Measurements from ENCODE around the gene PCDHGC4.
A peak's percentile ranks its signal among the peaks of the same experiment; 100 is the strongest.

PCDHGC4 gene

DNA sequence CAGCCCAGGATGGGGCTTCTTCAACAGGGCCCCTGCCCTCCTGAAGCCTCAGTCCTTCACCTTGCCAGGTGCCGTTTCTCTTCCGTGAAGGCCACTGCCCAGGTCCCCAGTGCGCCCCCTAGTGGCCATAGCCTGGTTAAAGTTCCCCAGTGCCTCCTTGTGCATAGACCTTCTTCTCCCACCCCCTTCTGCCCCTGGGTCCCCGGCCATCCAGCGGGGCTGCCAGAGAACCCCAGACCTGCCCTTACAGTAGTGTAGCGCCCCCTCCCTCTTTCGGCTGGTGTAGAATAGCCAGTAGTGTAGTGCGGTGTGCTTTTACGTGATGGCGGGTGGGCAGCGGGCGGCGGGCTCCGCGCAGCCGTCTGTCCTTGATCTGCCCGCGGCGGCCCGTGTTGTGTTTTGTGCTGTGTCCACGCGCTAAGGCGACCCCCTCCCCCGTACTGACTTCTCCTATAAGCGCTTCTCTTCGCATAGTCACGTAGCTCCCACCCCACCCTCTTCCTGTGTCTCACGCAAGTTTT, 27.6 kb downstream of the PCDHGC4 start:
- peak; percentile 83 to 95 for DNase-seq (ENCODE audit: low read depth in 2 of 2)

DNA sequence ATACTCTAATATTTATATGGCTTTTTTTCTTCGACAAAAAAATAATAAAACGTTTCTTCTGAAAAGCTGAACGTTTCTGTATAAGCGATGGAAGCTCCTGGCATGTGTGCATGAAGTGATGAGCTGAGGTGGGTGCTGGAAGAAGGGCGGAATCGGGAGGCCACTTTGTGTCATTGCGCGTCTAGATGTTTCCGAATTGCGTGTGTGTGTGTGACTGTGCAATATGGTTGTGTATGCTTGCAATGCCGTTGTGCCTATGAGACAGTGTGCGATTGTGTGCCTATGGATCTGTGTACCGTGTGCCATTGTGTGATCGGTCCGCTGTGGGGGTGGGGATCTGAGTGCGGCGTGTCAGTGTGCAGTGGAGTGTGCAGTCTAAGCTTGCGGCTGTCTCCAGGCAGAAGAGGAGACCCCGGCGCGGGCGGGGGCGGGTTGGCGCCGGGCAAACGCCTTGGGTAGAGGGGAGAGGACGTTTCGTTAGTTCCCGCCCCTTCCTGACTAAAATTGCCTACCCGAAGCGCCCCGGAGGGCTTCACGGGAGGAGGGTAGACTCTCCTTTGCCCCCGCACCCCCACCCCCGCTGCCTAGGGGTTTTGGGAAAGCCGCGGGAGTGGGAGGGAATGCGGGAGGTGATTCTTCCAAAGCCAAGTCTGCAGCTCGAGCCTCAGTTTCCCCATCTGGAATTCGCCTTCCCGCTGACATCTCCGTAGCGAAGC, 28.2 kb downstream of the PCDHGC4 start:
- DNase-seq (ENCODE audit: low read depth in 2 of 2) = peak; percentile 23 to 24

DNA sequence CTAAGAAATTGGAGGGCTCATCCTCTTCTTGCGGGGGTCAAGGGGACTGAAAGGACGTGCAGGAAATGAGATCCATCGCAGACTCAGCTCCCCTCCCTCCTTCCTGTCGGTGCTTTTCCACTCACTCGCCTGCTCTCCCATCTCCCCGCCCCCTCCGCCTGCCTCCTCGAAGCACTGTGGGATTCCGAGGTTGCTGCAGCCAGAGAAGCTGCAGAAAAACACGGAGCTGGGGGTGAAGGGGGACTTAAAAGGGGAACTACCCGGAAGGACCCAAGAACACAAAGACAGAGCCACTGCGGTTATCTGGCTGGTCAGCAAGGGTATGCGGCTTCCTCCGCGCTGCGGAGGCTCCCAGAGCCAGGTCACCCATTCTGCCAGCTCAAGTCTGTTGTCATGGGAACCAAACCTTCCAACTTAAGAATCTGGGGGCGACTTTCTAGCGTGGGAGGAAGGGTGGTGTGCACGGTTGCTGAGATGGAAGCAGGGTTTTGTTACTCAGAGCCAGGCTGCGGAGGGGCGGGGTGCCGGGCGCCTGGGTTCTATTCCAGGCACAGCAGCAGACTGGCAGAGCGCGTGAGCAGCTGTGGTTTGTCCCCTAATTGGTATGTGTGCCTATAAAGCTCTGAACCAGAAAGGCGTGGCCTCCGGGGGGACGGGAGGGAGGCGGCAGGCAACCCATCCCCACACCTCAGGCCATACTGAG, 28.9 kb downstream of the PCDHGC4 start:
- DNase-seq (ENCODE audit: low read depth in 2 of 2) = peak; percentile 55 to 67

DNA sequence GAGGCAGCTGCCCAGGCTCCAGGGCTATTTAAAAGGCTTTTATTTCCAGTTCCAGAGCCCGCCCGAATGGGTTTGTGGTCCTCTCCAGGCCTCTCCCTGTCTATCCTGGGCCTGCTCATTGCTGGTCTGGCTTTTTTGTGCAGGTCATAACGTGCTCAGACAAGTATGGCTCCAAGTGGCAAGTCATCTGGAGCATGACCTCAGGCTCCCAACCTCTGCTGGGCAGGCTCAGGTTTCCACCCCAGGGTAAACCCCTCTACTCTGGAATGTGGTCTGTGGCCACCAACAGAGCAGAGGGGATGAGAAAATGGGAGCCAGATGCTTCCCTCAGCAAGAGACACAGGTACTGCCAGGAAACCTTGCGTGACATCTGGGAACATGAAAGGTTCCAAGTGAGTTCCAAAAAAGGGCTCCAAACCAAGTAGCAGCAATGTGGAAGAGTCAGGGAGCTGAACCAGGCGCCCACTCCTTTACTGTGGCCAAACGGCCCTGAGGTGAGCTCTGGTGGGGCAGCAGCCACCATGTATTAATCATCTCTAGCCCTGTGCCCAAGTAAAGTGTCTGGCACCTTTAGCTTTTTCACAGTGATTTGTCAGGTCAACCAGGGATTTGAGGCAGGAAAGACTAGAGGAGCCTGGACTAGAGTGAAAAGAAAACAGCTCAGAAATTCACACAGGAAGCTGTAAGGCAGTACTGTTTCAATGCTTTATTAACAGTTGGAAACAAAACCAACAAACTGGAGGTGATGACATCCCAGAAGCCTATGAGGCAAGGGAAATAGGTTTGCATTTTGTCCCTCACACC, 29.7 kb downstream of the PCDHGC4 start:
- no peak for DNase-seq (ENCODE audit: low read depth in 2 of 2)

DNA sequence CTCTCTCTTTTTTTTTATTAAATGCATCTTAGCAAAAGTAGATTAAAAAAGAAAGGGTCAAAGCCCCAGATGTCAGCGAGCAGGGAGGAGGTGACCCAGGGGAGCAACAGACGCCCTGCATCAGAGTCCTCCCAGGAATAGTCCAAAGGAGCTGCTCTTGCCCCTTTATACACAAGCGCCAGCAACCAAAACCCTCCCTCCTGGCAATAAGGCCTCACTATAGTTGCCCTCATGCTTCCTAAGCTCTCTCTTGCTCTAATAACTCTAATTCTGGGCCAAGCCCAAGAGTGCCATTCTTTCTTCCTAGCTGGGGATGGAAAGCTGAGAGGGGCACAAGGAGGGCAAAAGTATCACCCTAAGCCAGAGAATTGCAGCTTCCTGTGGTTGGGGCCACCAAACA, 30.3 kb downstream of the PCDHGC4 start:
- DNase-seq (ENCODE audit: low read depth in 2 of 2) = no peak

DNA sequence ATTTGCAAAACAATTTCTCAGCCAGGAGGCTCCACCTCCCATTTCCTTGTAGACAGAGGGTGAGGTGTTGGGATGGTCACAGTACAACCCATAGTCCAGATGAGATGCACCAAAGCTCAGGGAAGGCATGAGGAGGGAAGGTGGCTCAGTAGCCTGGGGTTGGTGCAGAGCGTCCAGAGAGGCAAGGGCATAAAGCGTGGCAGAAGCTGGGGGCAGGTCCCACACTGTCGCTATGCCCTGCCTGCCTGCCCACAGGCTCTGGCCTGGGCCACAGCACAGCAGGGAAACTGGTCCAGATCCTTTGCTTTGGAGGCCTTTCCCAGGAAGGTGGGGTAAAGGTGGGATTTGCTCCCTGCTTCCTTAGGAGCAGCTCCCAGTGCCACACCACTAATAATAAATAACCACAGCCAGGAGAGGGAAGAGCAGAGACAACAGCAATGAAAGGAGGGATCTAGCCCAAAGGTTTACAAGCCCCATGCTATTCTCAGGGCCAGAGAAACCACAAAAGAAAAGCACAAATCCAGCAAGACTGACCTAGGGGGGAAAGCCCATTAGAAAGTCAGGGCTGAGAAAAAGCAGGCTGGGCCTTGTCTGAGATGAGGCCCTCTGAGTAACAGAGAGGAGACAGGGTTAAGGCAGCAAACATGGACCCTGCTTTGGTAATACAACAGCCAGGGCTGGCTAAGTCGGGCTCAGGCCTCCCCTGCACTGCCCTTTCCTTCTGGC, 31.3 kb downstream of the PCDHGC4 start:
- no peak for DNase-seq (ENCODE audit: low read depth in 2 of 2)

DNA sequence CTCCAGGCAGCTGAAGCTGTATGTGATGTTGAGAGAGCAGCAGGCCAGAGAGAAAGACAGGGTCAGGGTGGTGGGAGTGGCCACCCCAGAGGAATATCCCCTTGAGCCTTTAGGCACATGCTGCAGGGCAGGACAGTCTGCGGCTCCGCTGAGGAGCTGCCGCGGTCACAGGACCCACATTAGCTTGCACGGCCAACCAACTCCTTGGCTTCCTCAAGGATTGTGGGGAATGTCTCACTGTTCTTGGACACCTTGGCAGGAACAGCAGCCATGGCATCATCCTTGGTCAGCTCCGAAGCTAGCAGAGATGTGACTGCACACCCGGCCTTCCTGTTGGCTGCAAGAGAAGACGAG, 31.8 kb downstream of the PCDHGC4 start:
- DNase-seq (ENCODE audit: low read depth in 2 of 2) = no peak

DNA sequence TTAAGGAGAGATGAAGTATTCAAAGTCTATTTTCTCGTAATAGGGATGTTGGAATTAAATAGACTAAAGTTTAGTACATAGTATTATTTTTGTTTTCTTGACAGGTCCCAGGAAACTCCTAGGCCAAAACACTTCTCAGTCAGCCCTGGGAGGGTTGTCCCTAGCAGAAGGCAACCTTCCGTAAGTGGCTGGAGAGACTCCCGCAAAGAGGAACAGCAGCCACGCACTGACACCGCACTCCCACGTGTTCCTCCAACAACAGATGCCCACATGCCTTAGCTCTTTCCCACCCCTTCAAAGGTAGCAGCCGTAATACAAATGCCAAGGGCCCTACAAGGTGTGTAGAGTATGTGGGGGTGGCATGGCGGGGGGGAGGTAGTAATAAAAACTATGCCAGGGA, 32.5 kb downstream of the PCDHGC4 start:
- DNase-seq (ENCODE audit: low read depth in 2 of 2) = no peak

DNA sequence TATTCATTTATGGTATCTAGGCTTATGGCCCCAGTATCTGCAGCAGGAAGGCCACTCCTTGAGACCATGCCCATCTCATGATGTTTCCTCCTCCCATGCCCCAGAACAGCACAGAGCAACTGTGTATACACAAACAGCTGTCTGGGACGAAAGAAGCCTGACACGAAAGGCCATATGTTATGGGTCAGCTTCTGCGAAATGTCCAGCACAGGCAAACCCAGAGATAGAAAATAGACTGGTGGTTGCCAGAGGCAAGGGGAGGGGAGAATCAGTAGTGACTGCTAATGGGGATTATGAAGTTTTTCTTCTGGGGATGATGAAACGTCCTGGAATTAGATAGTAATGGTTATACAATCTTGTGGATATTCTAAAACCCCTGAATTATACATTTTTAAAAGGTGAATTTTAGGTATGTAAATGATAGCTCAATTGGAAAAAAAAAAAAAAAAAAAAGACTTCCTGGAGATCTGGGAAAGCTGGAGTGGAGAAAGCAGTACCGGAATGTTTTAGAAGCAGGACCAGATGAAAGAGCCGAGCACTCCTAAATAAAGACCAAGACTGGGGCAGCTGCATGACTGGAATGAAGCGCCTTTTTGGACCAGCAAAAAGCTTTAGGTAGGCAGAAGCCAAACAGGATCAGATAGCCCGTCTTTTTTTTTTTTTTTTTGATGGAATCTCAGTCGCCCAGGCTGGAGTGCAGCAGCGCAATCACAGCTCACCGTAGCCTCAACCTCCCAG, 33.2 kb downstream of the PCDHGC4 start:
- DNase-seq (ENCODE audit: low read depth in 2 of 2) = no peak

DNA sequence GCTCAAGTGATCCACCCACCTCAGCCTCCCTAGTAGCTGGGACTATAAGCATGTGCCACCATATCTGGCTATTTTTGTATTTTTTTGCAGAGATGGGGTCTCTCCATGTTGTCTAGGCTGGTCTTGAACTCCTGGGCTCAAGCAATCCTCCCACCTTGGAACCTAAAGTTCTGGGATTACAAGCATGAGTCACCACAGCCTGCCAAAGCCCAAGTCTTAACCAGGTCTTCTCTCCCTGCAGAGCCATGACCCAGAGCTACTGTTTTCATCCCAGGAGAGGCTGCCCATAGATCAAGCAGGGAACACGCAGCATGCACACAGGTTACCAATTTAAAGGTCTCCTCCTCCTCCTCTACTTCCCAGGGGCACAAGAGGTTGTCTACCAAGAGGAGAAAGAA, 33.8 kb downstream of the PCDHGC4 start:
- no peak for DNase-seq (ENCODE audit: low read depth in 2 of 2)

DNA sequence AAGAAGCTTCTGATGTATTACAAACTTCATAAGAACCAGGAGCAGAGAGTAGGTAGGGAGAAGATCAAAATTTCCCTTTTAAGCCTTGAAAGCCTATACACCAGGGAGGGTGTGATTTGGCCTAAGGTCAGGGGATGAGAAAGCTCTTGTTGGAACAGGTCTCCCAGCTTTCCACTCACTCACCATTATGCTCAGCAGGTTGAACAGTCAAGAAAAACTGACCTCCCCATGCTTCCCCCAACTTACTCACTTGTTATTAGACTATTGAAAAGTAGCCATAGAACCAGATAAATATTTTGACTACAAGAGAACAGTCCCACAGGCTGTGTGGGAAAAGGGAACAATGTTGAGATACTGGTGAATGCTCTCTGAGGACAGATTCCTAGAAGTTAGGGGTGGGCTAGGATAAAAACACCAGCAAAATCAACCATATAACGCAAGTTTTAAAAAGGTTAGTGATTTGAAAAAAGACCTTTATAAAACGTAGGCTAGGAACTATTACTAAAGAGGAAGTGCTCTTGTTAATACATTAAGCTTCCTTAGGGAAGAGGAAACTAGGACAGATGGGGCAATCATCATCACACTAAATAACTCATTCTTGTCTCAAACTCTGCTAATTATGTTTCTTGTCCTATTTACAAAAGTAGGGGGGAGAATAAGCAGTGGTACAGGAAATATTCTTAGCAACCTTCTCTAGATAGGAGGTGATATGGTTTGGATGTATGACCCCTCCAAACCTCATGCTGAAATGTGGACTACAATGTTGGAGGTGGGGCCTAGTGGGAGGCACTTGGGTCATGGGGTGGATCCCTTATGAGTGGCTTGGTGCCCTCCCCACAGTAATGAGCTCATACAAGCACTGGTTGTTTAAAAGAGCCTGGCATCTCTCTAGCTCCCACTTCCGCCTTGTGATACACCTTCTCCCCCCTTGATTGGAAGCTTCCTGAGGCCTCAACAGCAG, 35.1 kb downstream of the PCDHGC4 start:
- DNase-seq (ENCODE audit: low read depth in 2 of 2) = no peak

DNA sequence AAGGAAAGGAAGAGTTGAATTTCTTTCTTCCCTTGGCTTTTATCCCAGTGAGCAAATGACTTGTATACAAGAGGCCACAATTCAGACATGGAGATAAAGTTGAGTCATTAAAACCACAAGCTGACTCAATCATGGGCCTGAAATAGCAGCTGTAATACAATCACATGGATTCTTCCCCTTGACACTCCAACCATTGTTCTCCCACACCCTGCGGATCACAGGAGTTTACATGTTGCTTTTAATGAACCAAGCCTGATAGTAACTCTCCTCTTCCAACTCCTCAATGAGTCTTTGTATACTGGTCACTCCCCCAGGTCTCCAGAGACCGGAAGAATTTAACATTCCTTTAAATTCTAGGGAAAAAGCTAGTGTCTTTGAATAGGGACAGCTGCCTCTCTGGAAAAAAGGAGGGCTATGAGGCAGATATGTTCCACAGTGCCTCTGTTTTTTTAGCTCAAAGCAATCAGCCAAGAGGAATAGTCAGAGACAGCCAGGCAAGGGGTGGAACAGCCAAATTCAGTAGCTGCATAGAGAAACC, 36.5 kb downstream of the PCDHGC4 start:
- no peak for DNase-seq (ENCODE audit: low read depth in 2 of 2)

DNA sequence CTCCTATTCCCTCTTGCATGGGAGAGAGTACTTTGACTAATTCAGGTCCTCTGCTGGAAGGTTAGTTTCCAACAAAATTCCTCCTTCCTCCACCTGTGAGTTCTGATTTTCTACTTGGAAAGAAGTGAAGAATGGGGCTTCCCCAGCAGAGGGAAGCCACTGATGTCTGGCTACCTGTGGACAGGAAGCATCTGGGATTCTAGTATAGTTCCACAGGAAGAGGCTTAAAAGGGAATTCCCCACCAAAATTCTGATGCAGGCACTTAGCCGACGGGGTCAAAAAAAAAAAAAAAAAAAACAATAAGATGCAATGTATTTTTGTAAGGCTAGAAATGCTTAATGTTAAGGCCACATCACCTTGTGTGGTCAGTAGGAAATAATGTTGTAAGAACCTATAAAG, 37.5 kb downstream of the PCDHGC4 start:
- no peak for DNase-seq (ENCODE audit: low read depth in 2 of 2)

DNA sequence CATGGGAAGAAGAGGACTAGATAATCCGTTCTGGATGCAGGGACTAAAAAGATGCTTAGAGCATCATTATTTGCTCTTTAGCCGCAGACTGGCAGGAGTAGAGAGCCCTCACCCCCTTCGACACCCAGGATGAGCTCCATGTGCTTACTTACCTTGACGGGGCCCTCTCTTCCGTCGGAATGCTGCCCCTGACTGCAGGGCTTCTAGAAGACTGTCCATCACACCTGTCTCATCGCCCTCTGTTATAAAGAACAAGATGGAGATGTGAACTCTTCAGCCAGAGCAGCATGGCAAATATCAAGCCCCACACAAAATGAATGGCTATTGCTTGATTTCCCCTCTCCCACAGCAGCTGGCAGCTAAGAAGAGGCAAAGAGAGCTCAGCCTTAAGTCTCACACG, 39.2 kb downstream of the PCDHGC4 start:
- DNase-seq (ENCODE audit: low read depth in 2 of 2) = no peak

DNA sequence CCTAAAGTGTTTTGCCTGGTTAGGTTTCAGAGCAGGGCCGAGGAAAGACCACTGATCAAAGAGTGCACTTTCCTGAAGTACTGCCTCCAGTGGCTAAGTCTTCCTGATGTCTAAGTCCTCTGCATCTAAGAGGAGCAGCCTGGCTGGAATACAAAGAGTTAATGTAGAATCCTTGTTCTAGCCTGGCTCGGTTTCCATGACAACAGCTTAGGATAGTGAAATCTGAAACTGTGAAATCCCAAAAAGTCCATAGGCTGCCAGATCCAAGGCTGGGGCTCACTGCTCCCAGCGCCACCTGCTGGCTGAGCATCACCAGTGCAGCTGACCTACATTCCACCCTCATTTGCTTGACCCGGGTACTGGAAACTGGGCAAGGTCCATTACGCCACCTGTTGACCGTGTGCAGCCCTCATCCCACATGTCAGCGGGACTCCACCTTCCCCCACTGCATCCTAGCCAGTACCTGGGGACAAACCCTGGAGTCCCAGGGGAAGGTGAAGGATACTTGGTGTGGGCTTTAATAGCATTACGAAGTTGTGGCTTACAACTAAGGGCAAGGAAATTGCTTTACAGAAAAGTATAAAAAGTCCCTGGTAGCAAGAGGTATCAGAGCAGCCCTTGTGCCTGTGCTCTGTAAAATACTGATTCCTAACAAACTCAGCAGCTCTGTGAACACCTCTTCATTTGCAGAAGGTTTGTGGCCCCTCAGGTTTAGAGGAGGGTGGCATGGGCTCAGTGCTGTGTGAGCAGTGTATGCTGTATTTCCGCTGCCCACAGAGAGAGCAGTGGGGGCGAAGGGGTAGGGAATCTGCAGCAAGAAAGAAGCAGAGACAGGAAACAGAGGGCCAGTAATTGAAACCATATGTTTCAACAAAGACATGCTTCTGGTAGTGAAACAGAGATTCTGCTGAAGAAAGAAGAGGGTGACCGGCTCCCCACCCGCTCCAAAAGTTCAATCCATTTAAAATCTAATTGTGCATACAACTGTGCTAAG, 40.1 kb downstream of the PCDHGC4 start:
- peak; percentile 15 to 28 for DNase-seq (ENCODE audit: low read depth in 2 of 2)

DNA sequence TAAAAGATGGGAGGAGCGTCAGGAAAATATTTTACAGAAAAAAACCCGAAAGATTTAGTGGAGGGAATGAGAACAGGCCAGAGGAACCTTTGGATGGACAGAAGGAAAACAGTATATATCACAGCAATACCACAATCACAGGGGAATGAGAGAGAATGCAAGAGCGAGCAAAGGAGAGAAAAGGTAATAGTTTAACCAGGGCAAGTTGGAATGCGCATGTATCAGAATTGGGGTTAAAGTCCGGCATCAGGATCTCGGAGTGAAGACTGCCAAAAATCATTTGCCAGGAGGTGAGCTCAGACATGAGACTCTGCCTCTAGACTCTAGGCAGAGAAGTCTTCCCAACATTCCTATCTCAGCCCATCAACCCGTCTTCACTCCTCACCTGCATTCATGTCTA, 40.8 kb downstream of the PCDHGC4 start:
- no peak for DNase-seq (ENCODE audit: low read depth in 2 of 2)

DNA sequence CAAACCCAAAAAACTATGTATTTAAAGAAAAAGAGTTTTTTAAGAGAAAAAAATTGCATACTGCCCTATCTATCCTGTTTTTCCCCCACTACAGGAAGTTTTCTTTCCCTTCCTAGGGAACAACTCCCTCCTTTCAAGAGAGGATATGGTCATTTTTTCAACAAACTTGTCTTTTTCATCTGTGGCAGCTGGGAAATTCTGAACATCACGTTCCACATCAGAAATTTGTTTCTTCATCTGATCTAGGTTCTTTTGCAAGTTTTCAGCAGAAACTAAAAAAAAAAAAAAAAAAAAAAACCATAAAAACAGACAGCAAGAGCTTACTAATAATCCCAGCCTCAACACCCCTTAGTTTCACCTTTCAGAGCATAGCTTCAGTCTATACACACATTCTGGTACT, 42.6 kb downstream of the PCDHGC4 start:
- DNase-seq (ENCODE audit: low read depth in 2 of 2) = no peak

DNA sequence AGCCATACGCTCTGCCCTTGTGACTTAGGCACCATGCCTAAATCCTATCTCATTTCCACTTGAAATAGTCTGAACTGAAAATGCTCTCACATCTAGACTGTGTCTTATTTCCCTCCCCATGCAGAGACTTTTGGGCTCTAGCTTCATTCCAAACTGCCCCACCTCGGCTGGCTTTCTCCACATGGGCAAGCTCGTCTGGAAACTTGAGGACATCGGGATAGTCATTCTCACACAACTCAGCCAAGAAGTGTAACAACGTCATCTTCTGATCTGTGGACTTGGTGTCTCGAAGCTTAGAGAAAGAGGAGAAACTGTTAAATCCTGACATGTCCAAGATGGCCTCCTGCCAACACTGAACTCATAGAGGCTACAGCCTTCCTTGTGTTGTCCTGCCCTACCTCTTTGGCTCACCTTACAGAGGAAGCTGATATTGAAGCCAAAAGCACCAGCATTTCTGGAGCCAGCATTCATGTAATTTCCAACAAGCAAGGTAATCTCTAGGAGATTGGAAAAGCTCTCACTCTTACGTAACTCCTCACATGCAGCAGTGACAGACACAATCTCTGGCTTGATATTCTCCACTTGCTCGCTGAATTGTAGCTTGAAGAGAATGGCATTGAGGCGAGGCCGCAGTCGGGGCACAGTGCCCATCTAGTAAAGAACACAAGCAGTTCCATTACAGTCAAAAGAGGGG, 43.6 kb downstream of the PCDHGC4 start:
- DNase-seq (ENCODE audit: low read depth in 2 of 2) = no peak
